NB4 (cell line): ENCODE measurements around the gene CEP20.

Experiments used
- CTCF ChIP-seq: IDR thresholded peaks from one replicate; pipeline ENCODE4 v1.5.1; 2012; ENCODE audit warnings: low read depth, low read length
- MYC ChIP-seq: IDR thresholded peaks from 2 replicates; pipeline ENCODE4 v1.6.1; 2011; ENCODE audit warnings: low read depth, low read length
- POLR2A ChIP-seq: IDR thresholded peaks from 2 replicates; pipeline ENCODE4 v1.6.1; 2011; ENCODE audit warnings: mild to moderate bottlenecking; ENCODE audit not compliant: insufficient read length; ENCODE audit errors: extremely low read depth

- no peak for TF ChIP-seq CTCF
- no peak for TF ChIP-seq POLR2A
- no peak for TF ChIP-seq MYC
Observed at GRCh38 chr16:15903960-15904359, 15.6 kb upstream of the CEP20 start.
